ENCODE results near the gene DUS3L. TPM values are rescaled to one million over a fixed set of nuclear protein-coding genes. Genes with fewer than 3 reads are reported as not detected.
"Not testable (repeated sequence)": the region's sequence is repeated elsewhere in the genome, so short reads cannot be mapped to it uniquely, and the experiment has no call there.

Gene DUS3L
- total RNA-seq, 1 donor from 2014 or later: 35.1 TPM

DNA sequence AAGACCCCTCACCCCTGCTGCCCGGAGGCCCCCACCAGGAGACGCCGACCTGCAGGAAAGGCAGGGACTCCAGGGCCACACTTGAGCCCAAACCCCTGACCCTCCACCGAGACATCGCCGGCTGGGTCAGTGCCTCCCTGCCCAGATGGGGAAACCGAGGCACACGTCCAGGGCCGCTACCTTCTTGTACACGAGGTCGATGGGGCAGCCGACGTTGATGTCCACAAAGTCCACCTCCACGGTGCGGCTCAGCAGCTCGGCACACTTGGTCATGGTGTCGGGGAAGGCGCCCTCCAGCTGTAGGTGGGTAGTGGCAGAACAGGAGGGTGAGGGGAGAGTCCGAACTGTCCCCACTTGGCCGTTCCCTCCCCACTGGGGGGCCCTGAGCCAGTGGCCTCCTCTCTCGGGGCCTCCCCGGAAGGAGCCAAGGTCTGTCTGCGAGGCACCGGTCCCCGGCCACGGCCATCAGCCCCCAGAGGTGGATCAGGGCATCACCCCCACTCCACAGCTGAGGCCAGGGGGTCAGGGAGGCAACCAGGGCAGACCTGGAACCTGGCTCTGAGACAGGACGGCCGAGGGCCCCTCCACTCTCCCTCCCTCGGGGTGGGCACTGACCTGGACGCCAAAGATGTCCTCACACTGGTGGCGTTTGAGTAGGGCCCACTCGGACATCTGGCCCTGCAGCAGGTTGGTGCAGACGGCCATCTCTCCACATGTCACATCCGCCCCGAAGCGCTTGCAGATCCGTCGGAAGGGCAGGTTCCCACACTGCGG, 3.4 kb downstream of the DUS3L start:
- H3K4me3 ChIP-seq (ENCODE audit: low read depth, low read length): no peak overlapping the region
- TF ChIP-seq, protein P1, sequence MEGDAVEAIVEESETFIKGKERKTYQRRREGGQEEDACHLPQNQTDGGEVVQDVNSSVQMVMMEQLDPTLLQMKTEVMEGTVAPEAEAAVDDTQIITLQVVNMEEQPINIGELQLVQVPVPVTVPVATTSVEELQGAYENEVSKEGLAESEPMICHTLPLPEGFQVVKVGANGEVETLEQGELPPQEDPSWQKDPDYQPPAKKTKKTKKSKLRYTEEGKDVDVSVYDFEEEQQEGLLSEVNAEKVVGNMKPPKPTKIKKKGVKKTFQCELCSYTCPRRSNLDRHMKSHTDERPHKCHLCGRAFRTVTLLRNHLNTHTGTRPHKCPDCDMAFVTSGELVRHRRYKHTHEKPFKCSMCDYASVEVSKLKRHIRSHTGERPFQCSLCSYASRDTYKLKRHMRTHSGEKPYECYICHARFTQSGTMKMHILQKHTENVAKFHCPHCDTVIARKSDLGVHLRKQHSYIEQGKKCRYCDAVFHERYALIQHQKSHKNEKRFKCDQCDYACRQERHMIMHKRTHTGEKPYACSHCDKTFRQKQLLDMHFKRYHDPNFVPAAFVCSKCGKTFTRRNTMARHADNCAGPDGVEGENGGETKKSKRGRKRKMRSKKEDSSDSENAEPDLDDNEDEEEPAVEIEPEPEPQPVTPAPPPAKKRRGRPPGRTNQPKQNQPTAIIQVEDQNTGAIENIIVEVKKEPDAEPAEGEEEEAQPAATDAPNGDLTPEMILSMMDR (conservative IDR thresholded peaks at IDR 0.05; ENCODE audit: low read depth, low read length): no peak
- DNase-seq (ENCODE audit: low read depth): no peak

DNA sequence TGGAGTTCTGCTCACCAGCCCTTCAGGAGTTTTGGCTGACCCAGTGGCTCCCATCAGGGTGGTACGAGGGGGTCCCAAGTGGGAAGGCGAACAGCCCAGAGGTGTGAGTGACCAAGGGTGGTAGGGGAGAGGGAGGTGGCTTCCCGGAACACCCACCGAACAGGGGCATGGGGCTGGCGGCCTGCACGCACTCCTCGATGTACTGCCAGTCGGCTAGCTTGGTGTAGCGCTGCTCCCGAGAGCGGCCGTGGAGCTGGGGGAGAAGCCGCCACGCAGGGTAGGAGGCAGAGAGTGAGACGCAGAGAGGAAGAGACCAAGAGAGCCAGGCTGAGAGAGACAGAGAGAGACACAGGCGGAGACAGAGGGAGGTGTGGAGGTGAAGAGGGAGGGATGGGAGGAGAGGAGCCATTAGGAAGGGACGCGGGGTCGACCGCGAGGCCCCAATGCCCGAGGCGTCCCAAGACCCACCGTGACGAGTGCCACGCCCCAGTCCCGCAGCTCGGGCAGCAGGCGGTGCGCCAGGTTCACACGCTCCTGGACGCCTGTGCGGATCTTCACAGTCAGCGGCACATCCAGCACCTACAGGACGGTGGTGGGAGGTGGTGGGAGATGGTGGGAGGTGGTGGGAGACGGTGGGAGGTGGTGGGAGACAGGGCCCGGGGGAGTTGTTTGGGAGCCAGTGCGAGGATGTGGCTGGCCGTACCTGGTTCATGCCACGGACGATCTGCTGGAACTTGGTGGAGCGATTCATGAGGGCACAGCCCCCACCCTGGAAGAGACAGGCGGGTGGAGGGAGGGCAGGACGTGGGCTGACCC, 4.2 kb downstream of the DUS3L start:
- TF ChIP-seq, protein P1 (conservative IDR thresholded peaks at IDR 0.05; ENCODE audit: low read depth, low read length): no peak
- DNase-seq (ENCODE audit: low read depth): no peak
- no peak overlapping the region for H3K4me3 ChIP-seq (ENCODE audit: low read depth, low read length)

DNA sequence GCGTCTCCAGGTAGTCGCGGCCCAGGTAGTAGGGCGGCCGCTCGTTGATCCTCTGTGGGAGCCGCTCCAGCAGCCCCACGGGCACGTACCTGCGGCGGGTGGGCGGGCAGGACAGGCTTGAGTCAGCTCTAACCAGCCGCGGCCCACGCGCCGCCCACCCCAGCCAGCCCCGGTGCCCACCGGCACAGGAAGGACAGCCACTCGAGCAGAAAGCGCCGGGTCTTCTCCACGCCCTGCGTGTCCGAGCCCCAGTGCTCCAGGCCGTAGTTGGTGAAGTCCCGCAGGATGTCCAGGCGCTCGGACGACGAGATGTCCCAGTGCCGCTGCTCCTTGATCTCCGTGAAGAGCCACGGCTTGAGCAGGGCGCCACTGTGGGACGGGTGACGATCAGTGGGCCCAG, 5.5 kb downstream of the DUS3L start:
- DNase-seq (ENCODE audit: low read depth): no peak
- no peak overlapping the region for H3K4me3 ChIP-seq (ENCODE audit: low read depth, low read length)
- TF ChIP-seq, protein P1 (conservative IDR thresholded peaks at IDR 0.05; ENCODE audit: low read depth, low read length): no peak

DNA sequence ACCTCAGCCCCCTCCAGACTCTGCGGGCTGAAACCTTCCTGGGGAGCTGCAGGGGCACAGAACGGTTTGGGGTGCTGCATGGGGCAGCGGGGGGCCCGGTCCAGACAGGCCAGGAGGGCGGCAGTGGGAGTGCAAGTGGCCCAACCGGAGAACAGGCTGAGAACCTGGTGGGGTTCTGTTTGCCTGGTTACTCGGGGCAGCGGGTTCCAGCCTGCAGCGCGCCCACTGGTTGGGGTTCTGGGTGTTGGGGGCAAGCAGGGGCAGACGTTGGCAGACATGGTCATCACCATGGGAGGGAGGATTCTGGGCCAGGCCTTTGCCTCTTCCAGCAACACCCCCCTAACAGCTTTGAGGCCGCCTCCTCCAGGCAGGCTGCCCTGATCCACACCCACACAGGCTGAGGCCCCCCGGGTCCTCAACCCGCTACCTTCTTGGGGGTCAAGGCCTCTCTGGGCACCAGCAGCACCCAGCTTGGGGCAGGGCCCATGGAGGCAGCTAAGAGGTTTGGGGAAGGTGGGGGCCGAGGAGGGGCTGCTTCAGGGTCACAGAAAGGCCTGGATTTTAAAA, 6.3 kb downstream of the DUS3L start, which contains the start of gene PRR22:
Gene PRR22 (minus strand): TSS at position 166 of the 567 bp plus-strand sequence. CDS start 86 bp downstream, at position 80.
- no peak within 1 kb of the TSS for H3K4me3 ChIP-seq (ENCODE audit: low read depth, low read length)
- DNase-seq (ENCODE audit: low read depth): no peak
- TF ChIP-seq, protein P1 (conservative IDR thresholded peaks at IDR 0.05; ENCODE audit: low read depth, low read length): no peak

DNA sequence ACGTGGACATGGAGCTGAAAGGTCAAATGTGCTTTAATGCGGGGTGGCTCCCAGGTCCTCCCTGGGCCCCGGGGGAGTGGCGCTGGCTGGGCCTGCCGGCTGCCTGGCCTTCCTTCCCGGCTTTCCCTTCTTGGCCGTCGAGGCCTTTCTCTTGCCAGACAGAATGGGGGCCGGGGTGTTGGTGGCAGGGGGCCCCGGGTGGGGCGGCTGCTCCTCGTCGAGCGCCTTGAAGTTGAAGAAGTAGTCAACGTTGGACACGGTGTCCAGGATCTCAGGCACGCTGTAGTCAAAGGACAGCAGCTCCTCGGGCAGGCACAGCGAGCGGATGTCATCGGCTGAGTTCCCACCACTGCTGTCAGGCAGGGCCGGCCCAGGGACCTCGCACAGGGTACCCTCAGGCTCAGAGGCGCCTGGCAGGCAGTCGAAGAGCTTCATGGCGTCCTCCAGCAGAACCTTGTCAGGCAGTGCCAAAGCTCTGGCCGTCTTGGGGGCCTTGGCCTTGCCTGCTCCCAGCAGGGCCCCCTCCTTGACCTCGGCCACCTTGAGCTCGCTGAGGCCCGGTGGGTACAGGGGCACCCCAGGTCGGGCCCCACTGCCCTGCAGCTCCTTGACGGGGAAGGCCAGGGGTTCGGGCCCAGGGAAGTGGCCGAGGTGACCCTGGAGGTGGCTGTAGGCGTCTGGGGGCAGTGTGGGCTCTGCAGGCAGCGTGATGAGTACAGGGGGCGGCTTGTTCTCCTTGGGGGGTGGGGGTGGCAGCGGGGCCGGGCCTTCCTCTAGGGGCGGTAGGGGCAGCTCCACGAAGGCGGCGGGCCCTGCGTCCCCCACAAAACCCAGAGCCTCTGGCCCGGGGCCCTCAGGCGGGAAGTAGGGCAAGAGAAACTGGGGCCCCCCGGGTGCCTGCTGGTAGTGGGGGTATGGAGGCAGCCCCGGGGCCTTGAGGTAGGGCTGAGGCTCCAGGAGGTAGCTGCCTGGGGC, 7.7 kb downstream of the DUS3L start:
- DNase-seq (ENCODE audit: low read depth): no peak
- TF ChIP-seq, protein P1 (conservative IDR thresholded peaks at IDR 0.05; ENCODE audit: low read depth, low read length): no peak
- H3K4me3 ChIP-seq (ENCODE audit: low read depth, low read length): no peak overlapping the region

DNA sequence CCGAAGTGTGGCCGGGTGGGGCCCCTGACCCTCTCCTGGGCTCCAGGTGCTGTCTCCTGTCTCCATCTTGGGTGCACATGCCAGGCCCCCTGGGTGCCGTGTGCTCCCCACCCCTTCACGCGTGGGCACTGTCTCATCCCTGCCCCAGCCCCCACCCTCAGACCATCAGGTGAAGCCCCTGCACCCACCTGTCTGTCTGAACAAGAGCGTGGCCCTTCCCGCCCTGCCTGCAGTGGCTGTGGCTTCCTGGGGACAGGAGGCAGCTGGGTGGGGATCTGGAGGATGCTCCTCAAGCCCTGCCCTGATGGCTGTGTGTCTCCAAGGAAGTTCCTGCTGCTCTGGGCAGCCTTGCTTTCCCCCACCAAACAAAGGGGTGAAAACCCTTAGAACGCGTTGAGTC, 8.6 kb downstream of the DUS3L start:
- TF ChIP-seq, protein P1 (conservative IDR thresholded peaks at IDR 0.05; ENCODE audit: low read depth, low read length): no peak
- H3K4me3 ChIP-seq (ENCODE audit: low read depth, low read length): no peak overlapping the region
- no peak for DNase-seq (ENCODE audit: low read depth)

DNA sequence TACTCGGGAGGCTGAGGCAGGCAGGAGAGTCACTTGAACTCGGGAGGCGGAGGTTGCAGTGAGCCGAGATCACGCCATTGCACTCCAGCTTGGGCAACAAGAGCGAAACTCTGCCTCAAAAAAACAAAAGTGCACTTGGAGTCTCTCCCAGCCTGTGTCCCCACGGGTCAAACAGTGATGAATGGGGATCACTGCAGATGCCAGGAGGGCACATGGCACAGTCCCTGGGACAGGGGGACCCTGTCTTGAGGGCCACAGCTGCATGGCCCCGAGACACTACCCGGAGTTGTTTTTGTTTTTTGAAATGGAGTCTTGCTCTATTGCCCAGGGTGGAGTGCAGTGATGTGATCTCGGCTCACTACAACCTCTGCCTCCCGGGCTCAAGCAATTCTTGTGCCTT, 10.0 kb downstream of the DUS3L start:
- H3K4me3 ChIP-seq (ENCODE audit: low read depth, low read length); DNase-seq (ENCODE audit: low read depth): not testable (repeated sequence)
